LHCN-M2 (cell line): ENCODE results near the gene MESD. TPM values are rescaled to one million over a fixed set of nuclear protein-coding genes. Genes with fewer than 3 reads are reported as not detected.
A peak's percentile ranks its signal among the peaks of the same experiment; 100 is the strongest.

Experiments used
- DNase-seq: peaks from one replicate; pipeline ENCODE4 v3.0.0-alpha.2; 2012; ENCODE audit warnings: low read depth
- total RNA-seq: library from RNA; depleted of rRNA; stranded (reverse); fragments of >200 nt; gene quantifications from 2 replicates; pipeline ENCODE4 v1.2.3, GENCODE V29; 2014

MESD gene
- total RNA-seq, 1 experiment from 2014 or later = 19.4 TPM

DNA sequence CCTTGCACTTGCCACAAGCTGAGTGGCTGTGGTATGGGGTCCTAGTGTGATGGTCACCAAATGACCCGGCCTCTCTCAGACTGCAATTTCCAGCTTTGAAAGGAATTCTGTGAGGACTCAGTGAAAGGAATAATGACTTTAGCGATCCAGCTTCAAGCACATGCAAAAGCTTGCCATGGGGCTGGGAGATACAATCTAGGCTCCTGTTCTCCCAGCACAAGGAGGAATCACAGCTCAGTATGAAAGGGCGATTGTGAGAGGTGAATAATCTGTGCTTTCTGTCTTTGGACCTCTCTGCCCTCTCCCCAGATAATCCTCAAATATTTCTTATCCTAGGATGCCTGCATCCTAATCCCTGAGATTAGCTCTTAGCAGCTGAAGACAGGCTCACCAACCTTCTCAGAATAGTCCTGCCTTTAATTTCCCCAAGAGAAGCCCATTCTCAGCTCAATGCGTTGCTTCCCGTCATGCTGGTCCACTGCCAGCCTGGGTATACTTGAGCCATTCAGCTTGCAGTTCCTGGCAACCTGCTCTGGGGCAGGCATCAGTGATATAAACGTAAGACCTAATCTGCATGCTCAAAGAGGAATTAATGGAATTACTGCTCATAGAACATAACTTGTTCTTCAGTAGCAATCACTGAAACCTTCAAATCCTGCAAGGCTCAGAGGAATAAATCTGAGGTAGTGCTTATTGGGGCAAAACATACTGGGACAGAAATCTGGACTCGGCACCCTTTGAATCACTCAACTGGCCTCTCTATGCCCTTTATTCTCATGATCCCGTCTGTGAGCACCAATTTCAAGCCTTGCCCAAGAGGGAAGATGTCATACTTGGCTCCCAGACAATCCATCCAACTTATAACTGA lies 26.2 kb upstream of the MESD start:
- no peak for DNase-seq

DNA sequence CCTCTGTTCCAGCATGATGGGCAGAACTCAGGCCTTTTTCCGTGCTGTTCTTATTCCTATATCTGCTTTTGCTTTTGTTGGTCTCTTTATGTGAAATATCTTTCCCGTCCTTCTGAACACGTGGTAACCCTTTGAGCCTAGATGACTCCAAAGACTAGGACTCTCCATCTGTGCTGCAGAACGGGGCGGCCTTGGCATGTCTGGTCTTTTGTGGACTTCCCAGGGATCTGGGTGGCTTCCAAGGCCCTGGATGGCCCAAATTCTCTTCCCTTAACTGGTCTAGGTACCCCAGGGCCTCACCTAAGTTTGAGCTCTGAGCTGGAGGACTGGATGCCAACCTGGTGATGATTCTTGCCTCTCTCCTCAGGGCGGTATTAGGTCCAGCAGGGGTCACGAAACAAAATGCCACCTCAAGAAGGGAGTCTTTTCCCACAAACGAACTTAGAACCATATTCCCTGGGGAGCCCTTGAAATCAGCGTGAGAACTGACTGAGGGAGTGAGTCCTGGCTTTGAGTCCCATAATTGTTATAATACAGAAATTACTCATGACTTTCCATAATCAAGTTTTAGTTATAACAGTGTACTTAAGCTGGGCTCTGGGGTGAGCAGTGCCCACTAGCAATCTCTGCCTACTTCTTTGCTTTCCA lies 25.0 kb upstream of the MESD start:
- DNase-seq = no peak

DNA sequence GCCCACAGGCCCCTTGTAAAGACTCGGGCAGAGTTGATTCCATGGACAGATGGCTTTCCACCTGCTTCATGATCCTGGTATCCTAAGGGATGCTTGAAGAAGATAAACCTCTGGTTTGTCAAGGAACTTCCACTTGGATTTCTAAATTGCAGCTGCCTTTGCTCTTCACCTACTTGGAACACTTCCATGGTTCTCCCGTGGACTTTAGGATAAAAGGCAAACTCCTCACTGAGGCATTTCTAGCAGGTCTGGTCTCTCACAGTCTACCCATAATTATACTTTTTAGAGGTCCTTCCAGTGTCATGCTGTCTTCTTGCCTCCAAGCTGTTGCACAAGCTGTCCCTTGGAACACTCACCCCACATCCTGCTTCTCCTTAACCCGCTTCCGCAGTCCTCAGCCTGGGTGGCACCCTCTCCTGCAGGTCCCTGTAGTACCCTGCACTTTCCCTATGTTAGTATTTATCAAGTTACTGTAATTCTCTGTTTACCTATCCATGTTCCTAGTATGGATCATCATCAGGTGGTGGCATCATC lies 23.8 kb upstream of the MESD start:
- no peak for DNase-seq

GRCh38 chr15:81012588-81012987 lies 23.0 kb upstream of the MESD start:
- no peak for DNase-seq

DNA sequence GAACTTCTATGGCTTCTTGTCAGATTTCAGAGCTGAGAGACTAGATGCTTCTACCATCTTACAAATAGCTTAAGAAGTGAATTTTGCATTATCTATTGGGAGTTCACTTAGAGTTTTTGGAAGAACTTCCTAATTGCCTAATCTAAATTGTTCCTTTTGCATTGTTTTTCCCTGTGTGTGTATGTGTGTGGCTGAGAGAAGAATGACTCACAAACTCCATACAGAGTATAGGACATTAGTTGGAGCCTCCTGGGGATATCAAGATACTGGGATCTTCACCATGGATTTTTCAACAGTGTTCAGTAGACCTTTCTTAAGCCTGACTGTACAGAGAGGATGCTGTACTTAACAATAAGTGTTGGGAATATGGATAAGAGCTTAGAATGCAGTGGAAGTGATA lies 22.0 kb upstream of the MESD start:
- DNase-seq = peak; percentile 70

- no peak for DNase-seq
Measured at GRCh38 chr15:81010086-81010485, 20.5 kb upstream of the MESD start.

DNA sequence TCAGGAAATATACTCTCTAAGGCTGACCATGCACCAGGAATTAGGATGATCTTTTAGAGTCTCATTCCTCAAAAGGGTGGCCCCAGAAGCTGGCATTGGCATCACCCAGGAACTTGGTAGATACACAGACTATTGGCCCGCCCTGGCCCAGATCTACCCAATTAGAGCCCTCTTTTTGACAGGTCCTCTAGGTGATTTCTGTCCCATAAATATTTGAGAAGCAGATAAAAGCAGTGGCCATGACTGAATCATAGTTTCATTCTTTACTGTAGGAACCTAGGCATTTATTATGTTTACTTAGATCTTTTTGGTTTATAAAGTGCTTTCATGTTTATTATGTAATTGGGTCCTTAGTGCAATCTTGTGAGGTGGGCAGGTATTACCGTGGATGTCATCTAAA lies 18.7 kb upstream of the MESD start:
- DNase-seq = no peak

GRCh38 chr15:81007428-81008064 lies 17.9 kb upstream of the MESD start:
- no peak for DNase-seq

DNA sequence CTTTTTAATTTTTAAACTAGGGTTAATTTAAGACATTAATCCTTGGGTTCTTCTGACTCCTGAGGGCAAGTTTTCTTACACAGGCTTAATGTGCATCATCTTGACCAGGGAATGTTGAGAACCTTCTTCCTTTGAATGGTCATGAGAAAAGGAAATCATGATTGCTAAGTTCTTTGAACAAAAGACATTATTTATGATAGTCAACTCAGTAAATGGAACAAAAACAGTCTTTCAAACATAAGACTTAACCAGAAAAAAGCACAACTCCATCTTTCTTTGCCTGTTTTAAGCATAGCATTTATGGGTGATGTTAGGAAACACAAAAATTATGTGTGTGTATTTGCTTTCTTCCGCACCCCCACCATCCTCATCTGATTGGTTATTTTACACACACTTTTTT lies 16.5 kb upstream of the MESD start:
- DNase-seq = no peak

GRCh38 chr15:81003097-81003350 lies 13.4 kb upstream of the MESD start:
- DNase-seq = no peak

DNA sequence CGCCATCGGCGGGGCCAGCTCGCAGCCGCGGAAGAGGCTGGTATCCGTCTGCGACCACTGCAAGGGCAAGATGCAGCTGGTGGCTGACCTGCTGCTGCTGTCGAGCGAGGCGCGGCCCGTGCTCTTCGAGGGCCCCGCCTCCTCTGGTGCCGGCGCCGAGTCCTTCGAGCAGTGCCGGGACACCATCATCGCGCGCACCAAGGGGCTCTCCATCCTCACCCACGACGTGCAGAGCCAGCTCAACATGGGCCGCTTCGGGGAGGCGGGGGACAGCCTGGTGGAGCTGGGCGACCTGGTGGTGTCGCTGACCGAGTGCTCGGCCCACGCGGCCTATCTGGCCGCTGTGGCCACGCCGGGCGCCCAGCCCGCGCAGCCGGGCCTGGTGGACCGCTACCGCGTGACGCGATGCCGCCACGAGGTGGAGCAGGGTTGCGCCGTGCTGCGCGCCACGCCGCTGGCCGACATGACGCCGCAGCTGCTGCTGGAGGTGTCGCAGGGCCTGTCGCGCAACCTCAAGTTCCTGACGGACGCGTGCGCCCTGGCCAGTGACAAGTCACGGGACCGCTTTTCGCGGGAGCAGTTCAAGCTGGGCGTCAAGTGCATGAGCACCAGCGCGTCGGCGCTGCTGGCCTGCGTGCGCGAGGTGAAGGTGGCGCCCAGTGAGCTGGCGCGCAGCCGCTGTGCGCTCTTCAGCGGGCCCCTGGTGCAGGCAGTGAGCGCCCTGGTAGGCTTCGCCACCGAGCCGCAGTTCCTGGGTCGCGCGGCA lies 12.9 kb upstream of the MESD start:
- DNase-seq = no peak

DNA sequence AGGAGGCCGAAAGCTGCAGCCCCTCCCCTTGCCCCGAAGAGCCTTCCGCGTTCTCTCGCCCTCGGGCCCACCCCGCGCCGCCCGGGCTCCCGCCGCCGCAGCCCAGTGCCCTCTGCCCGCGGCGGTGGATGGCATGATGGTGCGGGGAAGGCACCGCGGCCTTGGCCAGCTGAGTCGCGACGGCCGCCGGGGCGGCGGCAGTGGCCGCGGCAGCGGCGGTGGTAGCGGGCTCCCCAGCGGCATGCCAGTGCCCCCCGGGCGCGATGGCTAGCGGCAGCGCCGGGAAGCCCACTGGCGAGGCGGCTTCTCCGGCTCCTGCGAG lies 12.4 kb upstream of the MESD start:
- DNase-seq = no peak

DNA sequence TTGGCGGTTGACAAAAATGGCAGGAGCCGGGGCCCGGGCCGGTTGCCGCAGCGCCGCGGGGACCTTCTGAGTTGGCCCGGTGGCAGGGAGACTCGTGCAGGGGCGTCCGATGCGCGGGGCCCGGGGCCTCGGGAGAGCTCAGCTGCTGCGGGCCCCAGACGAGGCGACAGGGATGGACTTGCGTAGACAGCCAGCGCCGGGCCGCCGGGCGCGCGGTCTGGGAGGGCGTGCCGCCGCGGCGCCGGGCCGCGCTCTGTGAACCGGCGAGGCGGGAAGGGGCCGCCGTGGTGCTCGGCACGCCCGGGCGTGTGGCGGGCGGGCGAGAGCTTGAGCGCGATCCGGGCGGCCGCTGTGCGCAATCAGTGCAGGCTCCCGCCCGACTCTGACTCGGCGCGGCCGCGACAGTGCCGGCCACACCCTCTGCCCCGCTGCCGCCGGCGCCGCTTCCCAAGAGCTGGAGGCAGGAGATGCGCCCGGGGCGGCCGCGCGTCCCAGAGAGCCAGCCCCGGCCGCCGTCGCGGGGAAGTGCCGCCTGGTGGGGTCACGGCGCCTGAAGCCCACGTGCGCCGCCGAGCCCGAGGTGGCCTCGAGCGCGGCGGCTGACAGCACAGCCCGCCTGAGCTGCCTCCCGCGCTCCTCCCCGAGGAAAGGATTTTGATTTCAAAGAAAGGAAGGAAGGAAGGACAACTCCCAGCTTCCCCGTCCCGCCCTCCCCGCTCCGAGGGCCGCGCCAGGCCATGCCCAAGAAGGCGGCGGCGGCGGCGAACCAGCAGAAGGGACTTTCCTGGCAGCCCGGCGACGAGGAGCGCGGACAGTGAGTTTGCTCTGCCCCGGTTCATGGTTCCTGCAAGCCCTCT lies 11.8 kb upstream of the MESD start:
- DNase-seq = peak; percentile 52

GRCh38 chr15:81000624-81001151 lies 11.1 kb upstream of the MESD start, which contains the start of gene TLNRD1:
Gene TLNRD1 (plus strand): TSS chr15:81000923. CDS start chr15:81002272, 1,349 bp downstream.
- DNase-seq = peak; percentile 87

DNA sequence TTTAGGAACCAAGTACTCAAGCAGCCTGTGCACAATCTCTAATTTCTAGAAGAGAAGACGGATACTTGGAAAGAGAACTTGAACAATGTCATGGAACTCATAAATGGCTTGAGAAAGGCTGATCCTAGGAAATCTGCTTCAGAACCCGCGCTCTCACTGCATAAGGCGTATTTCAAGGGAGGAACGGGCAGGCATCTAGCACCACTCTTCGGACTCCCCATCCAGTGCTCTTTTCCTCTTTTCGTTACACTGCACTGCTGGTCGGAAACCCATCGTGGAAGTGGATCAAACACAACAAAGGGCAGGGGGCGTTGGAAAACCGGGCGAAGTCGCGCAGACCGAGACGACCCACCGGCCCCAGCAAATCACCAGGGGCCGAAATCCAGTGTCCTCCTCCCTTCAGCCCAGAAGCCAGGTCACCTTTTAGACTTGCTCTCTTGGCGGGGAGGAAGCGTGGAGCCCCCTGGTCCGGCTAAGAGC lies 10.6 kb upstream of the MESD start:
- DNase-seq = no peak

DNA sequence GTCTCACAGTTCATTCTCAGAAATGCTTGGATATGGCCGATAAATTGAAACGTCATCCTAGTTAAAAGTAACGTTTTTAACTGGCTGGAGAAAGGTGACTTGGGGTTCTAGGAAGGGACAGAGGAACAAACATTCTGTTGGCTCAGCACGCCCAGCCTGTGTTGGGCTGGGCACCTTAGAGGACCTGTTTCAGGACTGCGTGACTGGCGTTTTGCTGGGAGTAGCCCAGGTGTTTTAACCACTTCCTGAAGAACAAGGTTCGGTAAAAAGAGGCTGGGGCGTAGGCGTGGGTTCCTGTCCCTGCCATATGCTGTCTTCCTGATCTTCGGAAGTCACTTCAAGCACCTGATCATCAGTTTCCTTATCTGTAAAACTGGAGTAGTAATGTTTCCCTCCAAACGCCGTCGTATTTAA lies 10.0 kb upstream of the MESD start:
- no peak for DNase-seq

DNA sequence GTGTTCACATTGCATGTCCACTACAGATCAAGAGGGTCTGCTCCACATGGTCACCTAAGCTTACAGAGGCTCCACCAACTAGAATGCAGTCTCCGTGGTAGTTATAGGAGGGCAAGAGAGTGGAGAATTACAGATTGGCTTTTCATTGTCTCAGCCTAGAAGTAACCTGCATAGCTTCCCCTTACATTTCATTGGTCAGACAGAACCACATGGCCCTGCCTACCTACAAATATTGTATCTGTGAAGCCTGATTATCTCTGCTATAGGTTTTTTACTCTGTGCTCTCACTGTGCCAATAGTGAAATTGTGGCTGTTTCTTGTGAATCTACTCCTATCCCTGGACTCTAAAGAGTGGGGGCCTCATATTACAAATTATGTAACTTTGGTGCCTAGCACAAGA lies 8.6 kb upstream of the MESD start:
- no peak for DNase-seq

DNA sequence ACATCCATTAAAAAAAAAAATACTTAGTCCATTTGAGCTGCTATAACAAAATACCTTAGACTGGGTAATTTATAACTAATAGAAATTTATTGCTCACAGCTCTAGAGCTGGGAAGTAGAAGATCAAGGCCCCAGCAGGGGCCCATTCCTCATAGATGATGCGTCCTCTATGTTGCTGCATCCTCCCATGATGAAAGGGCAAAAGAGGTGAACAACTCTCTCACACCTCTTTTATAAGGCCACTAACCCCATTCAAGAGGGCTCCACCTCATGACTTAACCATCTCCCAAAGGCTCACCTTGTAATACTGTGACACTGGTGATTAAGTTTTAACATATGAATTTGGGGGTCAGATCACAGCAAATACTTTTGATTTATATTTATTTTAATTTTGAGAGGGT lies 8.1 kb upstream of the MESD start:
- no peak for DNase-seq

GRCh38 chr15:80996247-80996646 lies 6.6 kb upstream of the MESD start:
- no peak for DNase-seq

GRCh38 chr15:80992441-80992840 lies 2.8 kb upstream of the MESD start:
- no peak for DNase-seq

GRCh38 chr15:80992006-80992405 lies 2.4 kb upstream of the MESD start:
- DNase-seq = no peak
